A549 (cell line): Measurements from ENCODE around the gene OPHN1. TPM values are rescaled to one million over a fixed set of nuclear protein-coding genes. Genes with fewer than 3 reads are reported as not detected.
"Not testable (repeated sequence)": the region's sequence is repeated elsewhere in the genome, so short reads cannot be mapped to it uniquely, and the experiment has no call there.

Source experiments
- ATAC-seq, 2 experiments: fragments of 200-7000 bp in 1 of 2; fragments of >200 bp in 1 of 2; cut with Nextera tagmentation in 1 of 2; cut with Tn5 transposase in 1 of 2; 3 replicates each; pipeline versions ENCODE4 v1.8.0 to v1.9.1; 2018 to 2020; ENCODE audit warnings: mild to moderate bottlenecking in 1 of 2, moderate library complexity in 1 of 2
- CTCF ChIA-PET: fragments of 300-600 bp; sonication (Branson Sonifier 250); formaldehyde crosslinking; extraction: SDS; loops from one replicate; lab custom pipeline; 2021; ENCODE audit warnings: antibody characterized with exemption, inconsistent platforms; lab: Yijun Ruan, JAX
- POLR2A ChIA-PET: fragments of 350-600 bp; formaldehyde crosslinking; extraction: SDS; loops from one replicate; lab custom pipeline; 2021; ENCODE audit warnings: antibody characterized with exemption, inconsistent platforms; lab: Yijun Ruan, JAX
- DNase-seq, 2 experiments: peaks; one replicate each; pipeline versions ENCODE4 v3.0.0 to v3.0.0-alpha.2; 2011 to 2016; ENCODE audit warnings: low read depth in 1 of 2, low spot score in 1 of 2
- FAIRE-seq: peaks from 2 replicates; lab custom pipeline; 2011; peaks lifted over from hg19 to GRCh38; lab: Jason Lieb, UNC
- H3K27ac ChIP-seq, 2 experiments: fragments of >200 bp; sonication (Bioruptor Twin); formaldehyde crosslinking; 3 replicates each; pipeline ENCODE4 v1.5.1; 2016 to 2017
- H3K4me1 ChIP-seq: fragments of >200 bp; sonication (Bioruptor Twin); formaldehyde crosslinking; 3 replicates; pipeline ENCODE4 v1.6.1; 2016
- H3K4me2 ChIP-seq: fragments of >200 bp; sonication (Bioruptor Twin); formaldehyde crosslinking; 3 replicates; pipeline ENCODE4 v1.6.1; 2016
- H3K4me3 ChIP-seq: fragments of >200 bp; sonication (Bioruptor Twin); formaldehyde crosslinking; 3 replicates; pipeline ENCODE4 v1.5.1; 2016
- H3K9me3 ChIP-seq: fragments of >200 bp; sonication (Bioruptor Twin); formaldehyde crosslinking; 3 replicates; pipeline ENCODE4 v1.6.1; 2016
- BHLHE40 ChIP-seq: IDR thresholded peaks from 2 replicates; pipeline ENCODE4 v1.6.1; 2012; ENCODE audit warnings: low read depth, low read length, inconsistent platforms
- CBX8 ChIP-seq: fragments of 200-600 bp; sonication (generic); IDR thresholded peaks from 2 replicates; pipeline ENCODE4 v1.6.1; 2016
- CHD4 ChIP-seq: fragments of 200-600 bp; sonication (generic); IDR thresholded peaks from 2 replicates; pipeline ENCODE4 v1.6.1; 2016; ENCODE audit warnings: antibody characterized with exemption, mild to moderate bottlenecking, borderline replicate concordance
- EHMT2 ChIP-seq: fragments of 200-600 bp; sonication (generic); IDR thresholded peaks from 2 replicates; pipeline ENCODE4 v1.6.1; 2016; ENCODE audit warnings: antibody characterized with exemption, low read depth, mild to moderate bottlenecking, moderate library complexity
- ESRRA ChIP-seq: fragments of 150-350 bp; IDR thresholded peaks from 2 replicates; pipeline ENCODE4 v1.6.1; 2014; ENCODE audit warnings: mild to moderate bottlenecking, low read length, borderline replicate concordance
- FOSB ChIP-seq: fragments of 250-450 bp; sonication (Bioruptor Pico); IDR thresholded peaks from 2 replicates; pipeline ENCODE4 v1.5.0; 2020; ENCODE audit warnings: mild to moderate bottlenecking, moderate library complexity
- HOXA7 ChIP-seq: fragments of 250-450 bp; sonication (Bioruptor Pico); IDR thresholded peaks from 2 replicates; pipeline ENCODE4 v1.5.0; 2020; ENCODE audit warnings: mild to moderate bottlenecking, moderate library complexity
- KDM5A ChIP-seq: fragments of 200-600 bp; sonication (generic); IDR thresholded peaks from 2 replicates; pipeline ENCODE4 v1.6.1; 2016; ENCODE audit warnings: antibody characterized with exemption, mild to moderate bottlenecking
- RFX5 ChIP-seq: fragments of 450-650 bp; IDR thresholded peaks from 2 replicates; pipeline ENCODE4 v1.7.1; 2014; ENCODE audit warnings: antibody characterized with exemption, mild to moderate bottlenecking, moderate library complexity
- RNF2 ChIP-seq: fragments of 200-600 bp; sonication (generic); IDR thresholded peaks from 2 replicates; pipeline ENCODE4 v1.6.1; 2016; ENCODE audit warnings: low read depth, mild to moderate bottlenecking, antibody characterized with exemption, moderate library complexity, borderline replicate concordance
- SMC3 ChIP-seq: fragments of >200 bp; sonication (Bioruptor Twin); formaldehyde crosslinking; IDR thresholded peaks from 3 replicates; pipeline ENCODE4 v1.6.1; 2018; ENCODE audit warnings: inconsistent platforms
- ZC3H11A ChIP-seq: fragments of 450-650 bp; IDR thresholded peaks from 2 replicates; pipeline ENCODE4 v1.6.1; 2014; ENCODE audit warnings: antibody characterized with exemption, mild to moderate bottlenecking
- ZFP36 ChIP-seq: fragments of 450-650 bp; IDR thresholded peaks from 2 replicates; pipeline ENCODE4 v1.6.1; 2014; ENCODE audit warnings: borderline replicate concordance; ENCODE audit not compliant: partially characterized antibody
- ZNF302 ChIP-seq: fragments of 250-450 bp; sonication (Bioruptor Pico); IDR thresholded peaks from 2 replicates; pipeline ENCODE4 v1.9.0; 2021; ENCODE audit warnings: inconsistent platforms, mild to moderate bottlenecking, moderate library complexity
- WGBS: methylation state at CpG from one replicate; pipeline ENCODE4 v1.1.6; 2017; ENCODE audit errors: missing lambda C conversion rate; 5-methylcytosine and 5-hydroxymethylcytosine counted together
- polyA plus RNA-seq, 4 experiments: library from polyadenylated mRNA; depleted of rRNA in 3 of 4; stranded (reverse); fragments of >200 nt; fragmentation: RNase III in 1 of 4; extraction: RNeasy Plus Mini Kit Qiagen cat#74134 plus additional on column Dnase treatment in 1 of 4; gene quantifications; 2 replicates in 3 of 4; 3 replicates in 1 of 4; pipeline ENCODE4 v1.2.3, GENCODE V29; 2011 to 2017
- TF ChIP-seq, protein P1 (sequence below): fragments of 150-350 bp; IDR thresholded peaks from 2 replicates; pipeline ENCODE4 v1.6.1; 2014; ENCODE audit warnings: low read depth, mild to moderate bottlenecking, low read length
- TF ChIP-seq, protein P2 (sequence below): IDR thresholded peaks from 2 replicates; pipeline ENCODE4 v1.6.1; 2012; ENCODE audit warnings: low read depth, borderline replicate concordance
- TF ChIP-seq, protein P3 (sequence below): fragments of 250-450 bp; sonication (Bioruptor Pico); IDR thresholded peaks from 2 replicates; pipeline ENCODE4 v1.5.0; 2020; ENCODE audit warnings: low read depth, mild to moderate bottlenecking, moderate library complexity
- TF ChIP-seq, protein P4 (sequence below): fragments of >200 bp; sonication (Bioruptor Twin); formaldehyde crosslinking; IDR thresholded peaks from 2 replicates; pipeline ENCODE4 v1.6.1; 2016

The OPHN1 gene
- polyA plus RNA-seq, 2 of the 4 experiments (the other 2 are of a cell fraction): 2.0 to 5.7 TPM

DNA sequence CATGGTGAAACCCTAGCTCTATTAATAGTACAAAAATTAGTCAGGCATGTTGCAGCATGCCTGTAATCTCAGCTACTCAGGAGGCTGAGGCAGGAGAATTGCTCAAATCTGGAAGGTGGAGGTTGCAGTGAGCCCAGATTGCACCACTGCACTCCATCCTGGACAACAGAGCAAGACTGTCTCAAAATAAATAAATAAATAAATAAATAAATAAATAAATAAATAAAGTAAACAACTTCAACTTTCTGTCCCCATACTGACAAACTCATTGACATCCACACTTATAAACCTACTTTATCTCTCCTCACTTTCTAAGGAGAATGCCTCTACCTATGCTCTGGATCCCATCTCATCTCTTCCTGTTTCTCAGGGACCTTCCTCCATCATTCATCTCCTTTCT, 354.5 kb downstream of the OPHN1 start:
- H3K4me2 ChIP-seq, ATAC-seq, FAIRE-seq, H3K4me3 ChIP-seq, H3K4me1 ChIP-seq, DNase-seq, H3K27ac ChIP-seq, POLR2A ChIA-PET, H3K9me3 ChIP-seq, CTCF ChIA-PET: not testable (repeated sequence)
- TF ChIP-seq ZC3H11A: peak; percentile 75

DNA sequence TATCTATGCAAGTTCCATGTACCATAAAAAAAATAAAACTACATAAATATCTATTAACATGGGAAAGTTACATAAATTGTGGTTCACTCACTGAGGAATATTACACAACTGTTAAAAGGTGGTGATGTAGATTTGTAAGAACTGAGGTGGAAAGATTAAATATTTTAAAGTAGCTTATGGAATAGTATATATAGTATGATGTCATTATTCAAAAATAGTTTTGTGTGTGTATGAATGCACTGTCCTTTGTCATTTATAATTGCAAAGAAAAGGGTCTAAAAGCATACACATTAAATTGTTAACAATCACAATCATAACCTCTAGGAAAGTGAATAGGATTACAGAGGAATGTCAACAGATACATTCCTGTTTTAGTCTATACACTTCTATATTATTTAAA, 355.9 kb downstream of the OPHN1 start:
- H3K4me1 ChIP-seq: no peaks in the 10 kb centered on the region
- ChIA-PET CTCF (no interaction called here), POLR2A (no interaction called here)
- DNase-seq (no peak), ATAC-seq (no peak), FAIRE-seq (peak; percentile 84)
- H3K27ac ChIP-seq: no peak overlapping the region
- no peaks in the 10 kb centered on the region for H3K9me3 ChIP-seq
- H3K4me2 ChIP-seq: no peak overlapping the region
- TF ChIP-seq ESRRA: no peak
- H3K4me3 ChIP-seq: no peak overlapping the region

DNA sequence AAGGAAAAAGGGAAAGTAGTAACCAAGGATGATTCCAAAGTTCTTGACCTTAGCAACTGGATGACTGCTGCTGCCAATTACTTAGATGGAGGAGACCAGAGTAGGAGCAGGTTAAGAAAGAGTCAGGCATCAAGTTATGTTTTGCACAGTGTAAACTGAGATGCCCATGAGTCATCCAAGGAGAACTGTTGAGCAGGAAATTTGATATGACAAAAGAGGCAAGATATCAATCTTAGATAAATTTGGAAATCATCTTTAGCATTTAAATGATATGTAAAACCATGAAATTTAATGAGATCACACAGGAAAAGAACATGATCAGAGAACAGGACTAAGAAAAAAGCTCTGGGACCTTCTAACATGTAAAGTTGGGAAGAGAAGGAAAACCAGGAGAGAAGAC, 361.3 kb downstream of the OPHN1 start:
- CTCF ChIA-PET: interaction anchor here (1.2 kb wide), 1 partner anchor 14 kb away, joined by 3 read pairs; no protein-coding TSS in a partner anchor
- Histone ChIP-seq H3K9me3 (no peaks in the 10 kb centered on the region), H3K4me2 (no peak overlapping the region), H3K27ac (no peak overlapping the region), H3K4me3 (no peak overlapping the region), H3K4me1 (no peaks in the 10 kb centered on the region)
- DNase-seq: no peak
- FAIRE-seq: no peak
- TF ChIP-seq CBX8: no peak
- TF ChIP-seq SMC3: no peak
- no peak for TF ChIP-seq FOSB (CRISPR knock-in tag)
- TF ChIP-seq RFX5: no peak
- TF ChIP-seq HOXA7: no peak
- TF ChIP-seq CHD4: no peak
- TF ChIP-seq, protein P1, sequence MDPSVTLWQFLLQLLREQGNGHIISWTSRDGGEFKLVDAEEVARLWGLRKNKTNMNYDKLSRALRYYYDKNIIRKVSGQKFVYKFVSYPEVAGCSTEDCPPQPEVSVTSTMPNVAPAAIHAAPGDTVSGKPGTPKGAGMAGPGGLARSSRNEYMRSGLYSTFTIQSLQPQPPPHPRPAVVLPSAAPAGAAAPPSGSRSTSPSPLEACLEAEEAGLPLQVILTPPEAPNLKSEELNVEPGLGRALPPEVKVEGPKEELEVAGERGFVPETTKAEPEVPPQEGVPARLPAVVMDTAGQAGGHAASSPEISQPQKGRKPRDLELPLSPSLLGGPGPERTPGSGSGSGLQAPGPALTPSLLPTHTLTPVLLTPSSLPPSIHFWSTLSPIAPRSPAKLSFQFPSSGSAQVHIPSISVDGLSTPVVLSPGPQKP: no peak
- no peak for TF ChIP-seq RNF2
- TF ChIP-seq ZNF302 (CRISPR knock-in tag): no peak
- TF ChIP-seq BHLHE40: no peak
- TF ChIP-seq, protein P2, sequence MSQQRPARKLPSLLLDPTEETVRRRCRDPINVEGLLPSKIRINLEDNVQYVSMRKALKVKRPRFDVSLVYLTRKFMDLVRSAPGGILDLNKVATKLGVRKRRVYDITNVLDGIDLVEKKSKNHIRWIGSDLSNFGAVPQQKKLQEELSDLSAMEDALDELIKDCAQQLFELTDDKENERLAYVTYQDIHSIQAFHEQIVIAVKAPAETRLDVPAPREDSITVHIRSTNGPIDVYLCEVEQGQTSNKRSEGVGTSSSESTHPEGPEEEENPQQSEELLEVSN: no peak
- TF ChIP-seq, protein P3, sequence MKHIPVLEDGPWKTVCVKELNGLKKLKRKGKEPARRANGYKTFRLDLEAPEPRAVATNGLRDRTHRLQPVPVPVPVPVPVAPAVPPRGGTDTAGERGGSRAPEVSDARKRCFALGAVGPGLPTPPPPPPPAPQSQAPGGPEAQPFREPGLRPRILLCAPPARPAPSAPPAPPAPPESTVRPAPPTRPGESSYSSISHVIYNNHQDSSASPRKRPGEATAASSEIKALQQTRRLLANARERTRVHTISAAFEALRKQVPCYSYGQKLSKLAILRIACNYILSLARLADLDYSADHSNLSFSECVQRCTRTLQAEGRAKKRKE (CRISPR knock-in tag): no peak
- TF ChIP-seq ZFP36: no peak
- TF ChIP-seq, protein P4, sequence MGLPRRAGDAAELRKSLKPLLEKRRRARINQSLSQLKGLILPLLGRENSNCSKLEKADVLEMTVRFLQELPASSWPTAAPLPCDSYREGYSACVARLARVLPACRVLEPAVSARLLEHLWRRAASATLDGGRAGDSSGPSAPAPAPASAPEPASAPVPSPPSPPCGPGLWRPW: no peak
- TF ChIP-seq KDM5A: no peak
- no peak for TF ChIP-seq EHMT2
- POLR2A ChIA-PET: no interaction called here
- no peak for ATAC-seq

DNA sequence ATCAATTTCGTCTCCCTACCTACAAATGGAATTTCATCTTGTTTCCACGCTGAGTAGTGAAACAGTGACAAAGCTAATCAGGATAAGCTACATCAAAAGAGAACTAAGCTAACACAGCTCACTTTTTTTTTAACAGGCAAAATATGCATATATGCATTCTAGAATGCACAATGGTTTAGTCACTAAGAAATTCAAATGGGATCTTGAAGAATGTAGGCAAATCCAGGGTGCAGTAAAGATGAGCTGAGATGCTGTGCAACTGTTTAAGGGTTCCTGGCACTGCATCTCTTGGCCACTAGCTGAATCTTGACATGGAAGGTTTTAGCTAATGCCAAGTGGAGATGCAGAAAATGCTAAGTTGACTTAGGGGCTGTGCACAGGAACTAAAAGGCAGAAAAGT, 363.2 kb downstream of the OPHN1 start:
- DNase-seq, H3K4me1 ChIP-seq, CTCF ChIA-PET, H3K4me2 ChIP-seq, H3K9me3 ChIP-seq, H3K4me3 ChIP-seq, FAIRE-seq, H3K27ac ChIP-seq, POLR2A ChIA-PET, ATAC-seq: not testable (repeated sequence)
- 62% methylated on average over 2 of the region's 2 CpGs for WGBS
